K562 (cell line): ENCODE results near the gene PMFBP1. TPM values are rescaled to one million over a fixed set of nuclear protein-coding genes. Genes with fewer than 3 reads are reported as not detected.

ENCODE experiments used
- ARHGAP35 ChIP-seq: fragments of 450-650 bp; IDR thresholded peaks from 2 replicates; pipeline ENCODE4 v1.6.1; 2018; ENCODE audit not compliant: partially characterized antibody
- ASH1L ChIP-seq: fragments of 450-650 bp; IDR thresholded peaks from 2 replicates; pipeline ENCODE4 v1.6.1; 2018; ENCODE audit warnings: borderline replicate concordance, mild to moderate bottlenecking, low read depth; ENCODE audit not compliant: partially characterized antibody
- CEBPG ChIP-seq, 3 experiments: fragments of 200-800 bp in 1 of 3; sonication (Bioruptor generic) in 1 of 3; sonication (generic) in 1 of 3; formaldehyde crosslinking in 1 of 3; IDR thresholded peaks in 2 of 3; conservative IDR thresholded peaks in 1 of 3; 2 replicates each; pipeline versions ENCODE4 v1.6.1 to v1.8.0; 2016 to 2022; ENCODE audit warnings: missing compliant biosample characterization in 2 of 3, missing genetic modification characterization in 2 of 3, mild to moderate bottlenecking in 1 of 3, missing genetic modification reagents in 1 of 3
- CREB1 ChIP-seq, 2 experiments: sonication (generic) in 1 of 2; formaldehyde crosslinking in 1 of 2; IDR thresholded peaks; 2 replicates each; pipeline versions ENCODE4 v1.6.1 to v1.8.0; 2012 to 2022; ENCODE audit warnings: inconsistent platforms in 1 of 2, mild to moderate bottlenecking in 1 of 2, missing genetic modification reagents in 1 of 2, moderate library complexity in 1 of 2
- DIDO1 ChIP-seq: fragments of 450-650 bp; IDR thresholded peaks from 2 replicates; pipeline ENCODE4 v1.6.1; 2016; ENCODE audit warnings: low read depth, missing biosample characterization, missing genetic modification characterization
- ID3 ChIP-seq, 2 experiments: fragments of 250-450 bp in 1 of 2; fragments of 450-650 bp in 1 of 2; sonication (Bioruptor Pico) in 1 of 2; IDR thresholded peaks; 2 replicates each; pipeline versions ENCODE4 v1.6.1 to v1.8.0; 2016 to 2021; ENCODE audit warnings: mild to moderate bottlenecking in 2 of 2, moderate library complexity in 2 of 2, missing compliant biosample characterization in 1 of 2, missing genetic modification characterization in 1 of 2
- KLF10 ChIP-seq: fragments of 250-450 bp; sonication (Bioruptor Pico); IDR thresholded peaks from 2 replicates; pipeline ENCODE4 v1.6.1; 2021; ENCODE audit warnings: matching md5 sums
- MAFF ChIP-seq: IDR thresholded peaks from 2 replicates; pipeline ENCODE4 v1.6.1; 2012; ENCODE audit warnings: low read length, improper control_type of control experiment
- MAZ ChIP-seq, 2 experiments: fragments of 450-650 bp in 1 of 2; sonication (generic) in 1 of 2; formaldehyde crosslinking; IDR thresholded peaks in 1 of 2; conservative IDR thresholded peaks in 1 of 2; 2 replicates each; pipeline versions ENCODE4 v1.4.0 to v1.5.0; 2020; ENCODE audit warnings: mild to moderate bottlenecking in 1 of 2, missing genetic modification reagents in 1 of 2
- PATZ1 ChIP-seq: fragments of 250-450 bp; sonication (Bioruptor Pico); IDR thresholded peaks from 2 replicates; pipeline ENCODE4 v1.5.0; 2020; ENCODE audit warnings: mild to moderate bottlenecking, borderline replicate concordance
- RAD51 ChIP-seq: fragments of 450-650 bp; IDR thresholded peaks from 2 replicates; pipeline ENCODE4 v1.7.1; 2016; ENCODE audit warnings: low read depth, mild to moderate bottlenecking, borderline replicate concordance
- RFX1 ChIP-seq: fragments of 450-650 bp; IDR thresholded peaks from 2 replicates; pipeline ENCODE4 v1.6.1; 2016; ENCODE audit warnings: mild to moderate bottlenecking, moderate library complexity
- SMAD1 ChIP-seq: fragments of 150-350 bp; IDR thresholded peaks from 2 replicates; pipeline ENCODE4 v1.6.1; 2014; ENCODE audit warnings: low read length, low read depth; ENCODE audit not compliant: partially characterized antibody
- SOX6 ChIP-seq: fragments of 450-650 bp; IDR thresholded peaks from 2 replicates; pipeline ENCODE4 v1.6.1; 2014; ENCODE audit warnings: mild to moderate bottlenecking
- SREBF1 ChIP-seq: fragments of 150-350 bp; IDR thresholded peaks from 2 replicates; pipeline ENCODE4 v1.6.1; 2014; ENCODE audit warnings: antibody characterized with exemption, low read depth, low read length, borderline replicate concordance
- SREBF2 ChIP-seq: sonication (generic); formaldehyde crosslinking; IDR thresholded peaks from 2 replicates; pipeline ENCODE4 v1.4.0; 2020; ENCODE audit warnings: mild to moderate bottlenecking, missing genetic modification reagents
- ZNF277 ChIP-seq: fragments of 250-450 bp; sonication (Bioruptor Pico); IDR thresholded peaks from 2 replicates; pipeline ENCODE4 v1.8.0; 2022; ENCODE audit warnings: inconsistent platforms, mild to moderate bottlenecking, moderate library complexity, borderline replicate concordance
- ZNF316 ChIP-seq: fragments of 450-650 bp; IDR thresholded peaks from 2 replicates; pipeline ENCODE4 v1.6.1; 2016
- ZNF57 ChIP-seq: fragments of 450-650 bp; formaldehyde crosslinking; IDR thresholded peaks from 2 replicates; pipeline ENCODE4 v1.4.0; 2020; ENCODE audit warnings: mild to moderate bottlenecking, moderate library complexity
- ZNF764 ChIP-seq: fragments of 250-450 bp; sonication (Bioruptor Pico); IDR thresholded peaks from 2 replicates; pipeline ENCODE4 v1.4.0; 2020; ENCODE audit warnings: low read depth, mild to moderate bottlenecking, moderate library complexity
- polyA plus RNA-seq, 8 experiments: library from polyadenylated mRNA; depleted of rRNA in 4 of 8; stranded (reverse) in 5 of 8; unstranded in 3 of 8; fragments of >200 nt; fragmentation: Nextera tagmentation in 2 of 8; fragmentation: Illumina TruSeq in 1 of 8; extraction: Ambion mirVana in 2 of 8; extraction: Trizol in 1 of 8; gene quantifications; 2 replicates each; pipeline versions ENCODE4 v1.2.1 to v1.2.3, GENCODE V29; 2011 to 2014; ENCODE audit warnings: inconsistent platforms in 1 of 8, missing spikeins in 1 of 8
- total RNA-seq, 7 experiments: library from RNA; depleted of rRNA in 6 of 7; stranded (reverse); fragments of >200 nt in 6 of 7; fragmentation: Illumina TruSeq in 2 of 7; extraction: Trizol in 2 of 7; gene quantifications; 2 replicates each; pipeline versions ENCODE4 v1.2.1 to v1.2.3, GENCODE V29; 2011 to 2021; ENCODE audit warnings: low replicate concordance in 1 of 7
- TF ChIP-seq, protein P1 (sequence below), 2 experiments: fragments of 450-650 bp in 1 of 2; sonication (generic) in 1 of 2; formaldehyde crosslinking in 1 of 2; IDR thresholded peaks in 1 of 2; conservative IDR thresholded peaks in 1 of 2; 2 replicates each; pipeline versions ENCODE4 v1.6.1 to v1.8.1; 2016 to 2023; ENCODE audit warnings: mild to moderate bottlenecking in 2 of 2, moderate library complexity in 2 of 2, inconsistent platforms in 1 of 2, missing genetic modification reagents in 1 of 2

The PMFBP1 gene
- total and polyA plus RNA-seq, 9 of the 15 experiments (the other 6 are each of a cell fraction or from before 2014, with no cell fraction given), result 0.13 to 0.91 (median 0.47) TPM

DNA sequence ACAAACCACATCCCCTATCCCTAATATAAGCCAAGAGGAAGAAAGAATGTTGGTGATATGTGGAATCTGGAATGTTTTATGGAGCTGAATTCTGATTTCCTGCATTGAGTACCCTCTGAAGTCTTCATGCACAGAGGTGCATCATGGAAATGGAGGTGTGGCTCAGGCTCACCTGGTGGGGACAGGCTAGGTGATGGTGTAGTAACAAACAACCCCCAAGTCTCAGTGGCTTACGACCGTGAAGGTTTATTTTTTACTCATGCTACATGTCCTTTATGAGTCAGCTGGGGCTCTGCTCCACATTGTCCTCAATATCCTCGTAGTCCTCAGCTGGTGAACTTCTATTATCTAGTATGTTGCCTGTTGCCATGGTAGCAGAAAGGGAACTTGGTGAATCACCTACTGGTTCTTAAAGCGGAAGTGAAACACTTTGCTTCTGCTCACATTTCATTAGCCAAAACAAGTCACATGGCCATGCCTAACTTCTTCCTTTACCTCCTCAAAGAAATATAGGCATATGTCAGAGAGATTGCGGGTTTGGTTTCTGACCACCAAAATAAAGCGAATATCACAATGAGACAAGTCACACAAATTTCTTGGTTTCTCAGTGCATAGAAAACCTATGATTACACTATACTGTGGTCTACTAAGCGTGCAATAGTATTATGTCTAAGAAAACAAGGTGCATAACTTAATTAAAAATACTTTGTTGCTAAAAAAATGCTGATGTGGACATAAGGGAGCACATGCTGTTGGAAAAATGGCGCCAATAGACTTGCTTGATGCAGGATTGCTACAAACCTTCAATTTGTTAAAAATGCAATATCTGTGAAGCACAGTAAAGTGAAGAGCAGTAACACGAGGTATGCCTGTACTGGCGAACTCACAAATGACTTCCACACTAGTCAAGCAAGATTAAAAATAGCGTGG is at the start of gene PMFBP1 (continued):
- TF ChIP-seq SREBF2 (no peak), KLF10 (CRISPR knock-in tag) (no peak), SOX6 (no peak), MAZ (CRISPR knock-in tag; conservative IDR thresholded peaks at IDR 0.05 in 1 of 2, IDR thresholded peaks at IDR 0.05 in 1 of 2) (no peak), SREBF1 (no peak), ZNF316 (peak; percentile 44; the same call in 1 of the 2 replicates), PATZ1 (CRISPR knock-in tag) (no peak), CEBPG (CRISPR knock-in tag; IDR thresholded peaks at IDR 0.05) (no peak), CEBPG (tag; conservative IDR thresholded peaks at IDR 0.05 in 1 of 2, IDR thresholded peaks at IDR 0.05 in 1 of 2) (no peak), ID3 (CRISPR knock-in tag; IDR thresholded peaks at IDR 0.05) (no peak), ID3 (tag; IDR thresholded peaks at IDR 0.05) (no peak), ZNF277 (CRISPR knock-in tag) (no peak), MAFF (peak; percentile 49; the same call in 1 of the 2 replicates), ARHGAP35 (no peak), DIDO1 (tag) (no peak), CREB1 (IDR thresholded peaks at IDR 0.05) (no peak), CREB1 (CRISPR knock-in tag; IDR thresholded peaks at IDR 0.05) (no peak), ASH1L (no peak), SMAD1 (no peak), RFX1 (peak; percentile 93), RAD51 (peak; percentile 67), ZNF57 (no peak), ZNF764 (CRISPR knock-in tag) (no peak)
- TF ChIP-seq, protein P1, sequence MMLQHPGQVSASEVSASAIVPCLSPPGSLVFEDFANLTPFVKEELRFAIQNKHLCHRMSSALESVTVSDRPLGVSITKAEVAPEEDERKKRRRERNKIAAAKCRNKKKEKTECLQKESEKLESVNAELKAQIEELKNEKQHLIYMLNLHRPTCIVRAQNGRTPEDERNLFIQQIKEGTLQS (IDR thresholded peaks at IDR 0.05), result 0 out of 2 replicates have a peak, but pooled peaks have one; percentile 39
- TF ChIP-seq, protein P1 (CRISPR knock-in tag; conservative IDR thresholded peaks at IDR 0.05), result no peak
